ENCODE data around the gene DPP9.

DNA sequence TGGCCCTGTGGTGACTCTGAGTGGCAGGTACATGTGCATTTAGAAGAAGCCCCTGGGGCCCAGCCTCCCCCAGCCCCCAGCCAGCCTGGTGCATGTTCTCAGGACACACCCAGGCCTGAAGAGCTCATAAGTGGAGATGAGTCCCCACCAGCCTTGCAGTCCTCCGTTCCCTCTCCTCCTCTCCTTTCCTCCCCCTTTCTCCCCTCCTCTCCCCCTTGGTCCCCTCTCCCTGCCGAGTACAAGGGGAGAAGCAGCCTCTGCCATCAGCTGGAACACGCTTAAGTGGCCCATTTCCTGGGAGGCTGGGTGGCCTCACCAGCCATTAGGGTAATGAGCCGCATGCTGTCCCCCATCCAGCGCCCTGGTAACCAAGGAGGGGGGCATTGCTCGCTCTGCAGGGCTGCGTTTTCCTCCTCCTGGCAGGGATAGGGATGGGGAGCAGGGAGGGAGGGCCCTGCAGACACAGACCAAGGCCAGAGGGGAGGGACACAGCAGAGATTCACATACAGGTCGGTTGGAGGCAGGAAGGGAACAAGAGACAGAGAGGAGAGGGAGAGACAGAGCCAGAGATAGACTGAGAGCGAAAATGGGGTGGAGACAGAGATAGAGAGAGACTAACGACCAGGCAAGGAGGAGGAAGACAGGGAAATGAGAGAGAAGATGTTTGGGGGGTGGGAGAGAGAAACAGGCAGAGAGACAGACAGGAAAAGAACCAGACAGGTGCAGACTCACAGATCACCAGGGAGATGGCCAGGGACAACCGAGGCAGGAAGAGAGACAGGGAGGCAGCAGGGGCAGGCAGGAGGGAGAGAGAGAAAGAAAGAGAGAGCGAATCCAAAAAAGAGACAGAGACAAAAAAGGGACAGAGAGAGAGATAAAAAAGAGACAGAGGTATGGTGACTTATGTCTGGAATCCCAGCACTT lies 19.3 kb upstream of the DPP9 start:
- TF ChIP-seq EZH2phosphoT487 (IDR thresholded peaks at IDR 0.05; ENCODE audit: borderline replicate concordance), result no peak
- TF ChIP-seq, protein P1, sequence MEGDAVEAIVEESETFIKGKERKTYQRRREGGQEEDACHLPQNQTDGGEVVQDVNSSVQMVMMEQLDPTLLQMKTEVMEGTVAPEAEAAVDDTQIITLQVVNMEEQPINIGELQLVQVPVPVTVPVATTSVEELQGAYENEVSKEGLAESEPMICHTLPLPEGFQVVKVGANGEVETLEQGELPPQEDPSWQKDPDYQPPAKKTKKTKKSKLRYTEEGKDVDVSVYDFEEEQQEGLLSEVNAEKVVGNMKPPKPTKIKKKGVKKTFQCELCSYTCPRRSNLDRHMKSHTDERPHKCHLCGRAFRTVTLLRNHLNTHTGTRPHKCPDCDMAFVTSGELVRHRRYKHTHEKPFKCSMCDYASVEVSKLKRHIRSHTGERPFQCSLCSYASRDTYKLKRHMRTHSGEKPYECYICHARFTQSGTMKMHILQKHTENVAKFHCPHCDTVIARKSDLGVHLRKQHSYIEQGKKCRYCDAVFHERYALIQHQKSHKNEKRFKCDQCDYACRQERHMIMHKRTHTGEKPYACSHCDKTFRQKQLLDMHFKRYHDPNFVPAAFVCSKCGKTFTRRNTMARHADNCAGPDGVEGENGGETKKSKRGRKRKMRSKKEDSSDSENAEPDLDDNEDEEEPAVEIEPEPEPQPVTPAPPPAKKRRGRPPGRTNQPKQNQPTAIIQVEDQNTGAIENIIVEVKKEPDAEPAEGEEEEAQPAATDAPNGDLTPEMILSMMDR (conservative IDR thresholded peaks at IDR 0.05; ENCODE audit: low read length), result no peak
